Epithelial cell of proximal tubule (primary cell): ENCODE measurements around the gene FHAD1. TPM values are rescaled to one million over a fixed set of nuclear protein-coding genes. Genes with fewer than 3 reads are reported as not detected.
A peak's percentile ranks its signal among the peaks of the same experiment; 100 is the strongest.

ENCODE experiments used
- DNase-seq: peaks from one replicate; pipeline ENCODE4 v3.0.0-alpha.2; 2011; ENCODE audit warnings: low read depth
- H3K4me3 ChIP-seq: 2 replicates; pipeline ENCODE4 v1.5.1; 2011; ENCODE audit warnings: low read depth, mild to moderate bottlenecking, low read length
- CTCF ChIP-seq: conservative IDR thresholded peaks from 2 replicates; pipeline ENCODE4 v1.5.1; 2012; ENCODE audit warnings: low read depth, mild to moderate bottlenecking, low read length
- total RNA-seq: library from RNA; depleted of rRNA; stranded (reverse); fragments of >200 nt; gene quantifications from 2 replicates; pipeline ENCODE4 v1.2.3, GENCODE V29; 2015

The FHAD1 gene
- total RNA-seq, 1 donor from 2014 or later, result 0.35 TPM

DNA sequence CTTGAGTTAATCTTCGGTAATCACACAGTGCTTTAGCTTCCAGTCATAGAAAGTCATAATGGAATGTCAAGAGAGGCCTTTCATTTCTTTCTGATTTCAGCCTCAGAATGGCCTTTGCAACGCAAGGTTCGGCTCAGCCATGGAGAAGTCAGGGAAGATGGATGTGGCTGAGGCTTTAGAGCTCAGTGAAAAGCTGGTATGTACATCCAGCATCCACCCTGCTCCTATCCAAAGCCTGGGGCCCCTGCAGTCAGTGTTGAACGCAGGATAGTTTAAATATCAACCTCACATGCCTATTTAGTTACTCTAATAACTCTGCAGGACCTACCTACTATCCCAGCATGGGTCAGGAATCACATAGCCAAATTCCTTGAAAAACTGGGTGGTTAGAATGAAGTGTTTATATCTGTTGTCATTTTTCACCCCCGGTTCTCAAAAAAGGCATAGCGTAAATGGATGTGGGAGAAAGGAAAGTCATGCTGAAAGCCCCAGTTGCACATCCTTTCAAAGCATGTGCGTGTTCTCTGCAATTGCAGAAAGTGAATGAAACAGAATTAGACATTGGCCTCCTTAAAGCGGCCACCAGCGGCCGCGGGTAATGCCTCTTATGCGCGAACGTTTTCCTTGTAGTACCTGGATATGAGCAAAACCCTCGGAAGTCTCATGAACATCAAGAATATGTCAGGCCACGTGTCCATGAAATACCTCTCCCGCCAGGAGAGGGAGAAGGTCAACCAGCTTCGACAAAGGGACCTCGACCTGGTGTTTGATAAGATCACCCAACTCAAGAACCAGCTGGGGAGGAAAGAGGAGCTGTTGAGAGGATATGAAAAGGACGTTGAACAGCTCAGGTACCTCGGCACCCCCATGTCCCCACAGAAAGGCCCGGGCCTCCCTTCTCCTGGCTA, 133.8 kb downstream of the FHAD1 start:
- DNase-seq, result no peak
- no peak for TF ChIP-seq CTCF
- no peak overlapping the region for H3K4me3 ChIP-seq

GRCh38 chr1:15381805-15382204, 134.8 kb downstream of the FHAD1 start:
- no peak for TF ChIP-seq CTCF
- DNase-seq, result no peak
- H3K4me3 ChIP-seq, result no peak overlapping the region

DNA sequence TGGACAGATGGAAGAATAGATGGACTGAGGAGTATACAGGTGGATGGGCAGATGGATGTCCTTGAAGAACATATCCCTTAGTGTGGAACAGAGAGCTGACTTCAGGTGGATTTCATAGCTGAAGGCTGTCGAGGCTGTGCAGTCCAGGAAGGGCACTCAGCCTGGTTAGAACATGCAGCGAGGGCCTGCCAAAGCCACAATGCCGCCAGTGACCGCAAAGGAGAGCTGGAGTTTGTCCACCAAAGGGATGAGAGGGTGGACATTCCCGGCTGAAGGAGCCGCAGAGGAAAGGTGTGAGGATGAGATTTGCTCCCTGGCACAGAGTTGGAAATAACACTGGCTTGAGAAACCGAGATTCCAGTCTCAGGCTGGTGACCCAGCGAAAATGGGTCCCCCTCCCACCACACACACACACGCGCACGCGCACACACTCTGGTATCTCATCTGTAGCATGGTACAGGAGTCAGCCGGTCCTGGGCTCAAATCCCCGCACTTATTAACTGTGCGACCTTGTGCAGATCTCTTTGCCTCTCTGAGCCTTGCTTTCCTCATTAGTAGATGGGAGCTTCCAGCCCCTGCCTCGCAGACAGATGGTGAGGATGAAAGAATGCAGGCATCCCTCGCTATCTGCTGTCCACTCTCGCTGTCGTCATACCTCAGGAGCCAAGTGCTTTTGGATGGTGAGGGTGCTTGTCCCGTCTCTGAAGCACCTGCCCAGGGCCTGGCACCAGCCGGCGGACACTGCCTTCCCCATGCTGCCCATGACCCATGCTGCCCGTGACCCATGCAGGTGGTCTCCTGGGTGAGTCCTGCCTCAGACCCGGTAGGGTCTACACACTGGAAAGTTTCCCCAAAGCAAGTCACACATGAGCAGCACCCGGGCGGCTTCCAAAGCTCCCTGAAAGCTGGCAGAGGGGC, 135.8 kb downstream of the FHAD1 start:
- no peak for TF ChIP-seq CTCF
- DNase-seq, result no peak
- no peak overlapping the region for H3K4me3 ChIP-seq

- no peak overlapping the region for H3K4me3 ChIP-seq
- no peak for DNase-seq
- TF ChIP-seq CTCF, result no peak
Measured at GRCh38 chr1:15383810-15384209, 136.8 kb downstream of the FHAD1 start.

- peak overlapping the region; percentile 29 for H3K4me3 ChIP-seq
- TF ChIP-seq CTCF, result no peak
- DNase-seq, result no peak
Measured at GRCh38 chr1:15384301-15384901, 137.4 kb downstream of the FHAD1 start.

DNA sequence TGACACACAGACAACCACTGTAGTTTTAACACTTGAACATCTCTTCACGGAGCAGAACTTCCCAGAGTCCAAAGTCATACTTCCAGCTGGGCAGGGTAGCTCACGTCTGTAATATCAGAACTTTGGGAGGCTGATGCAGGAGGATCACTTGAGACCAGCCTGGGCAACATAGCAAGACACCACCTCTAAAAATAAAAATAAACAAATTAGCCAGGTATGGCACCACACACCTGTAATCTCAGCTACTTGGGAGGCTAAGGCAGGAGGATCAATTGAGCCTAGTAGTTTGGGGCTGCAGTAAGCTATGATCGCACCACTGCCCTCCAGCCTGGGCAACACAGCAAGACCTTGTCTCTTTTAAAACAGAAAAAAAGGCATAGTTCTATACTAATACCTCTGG, 138.4 kb downstream of the FHAD1 start:
- TF ChIP-seq CTCF, result no peak
- no peak for DNase-seq
- H3K4me3 ChIP-seq, result no peak overlapping the region
